Medulla oblongata (tissue), 1 donor: ENCODE measurements around the gene GSTO1.
A peak's percentile ranks its signal among the peaks of the same experiment; 100 is the strongest.

ENCODE experiments used
- DNase-seq: peaks from one replicate; pipeline ENCODE4 v3.0.0-alpha.2; 2015; ENCODE audit errors: extremely low spot score

Gene GSTO1

GRCh38 chr10:104303594-104304355, 49.1 kb downstream of the GSTO1 start:
- DNase-seq: no peak

GRCh38 chr10:104304356-104304745, 49.7 kb downstream of the GSTO1 start:
- DNase-seq: no peak

- DNase-seq: no peak
Measured at GRCh38 chr10:104304927-104305326, 50.2 kb downstream of the GSTO1 start.

GRCh38 chr10:104306897-104307296, 52.2 kb downstream of the GSTO1 start:
- no peak for DNase-seq

- DNase-seq: no peak
Measured at GRCh38 chr10:104307576-104308438, 53.1 kb downstream of the GSTO1 start.

- no peak for DNase-seq
Measured at GRCh38 chr10:104308439-104308903, 53.8 kb downstream of the GSTO1 start.

- peak; percentile 56 for DNase-seq
Measured at GRCh38 chr10:104309980-104310978, 55.6 kb downstream of the GSTO1 start.

- DNase-seq: no peak
Measured at GRCh38 chr10:104311184-104311720, 56.6 kb downstream of the GSTO1 start.

- DNase-seq: no peak
Measured at GRCh38 chr10:104314591-104315485, 60.1 kb downstream of the GSTO1 start.

- no peak for DNase-seq
Measured at GRCh38 chr10:104315486-104315921, 60.8 kb downstream of the GSTO1 start.

GRCh38 chr10:104316321-104317099, 61.8 kb downstream of the GSTO1 start:
- DNase-seq: no peak
